ENCODE measurements around the gene TAF4.

Gene TAF4

GRCh38 chr20:62029296-62029695 is 36.4 kb downstream of the TAF4 start:
- H3K9me3 ChIP-seq (ENCODE audit: insufficient read depth, low read length): no peaks in the 10 kb centered on the region
- H3K36me3 ChIP-seq (ENCODE audit: insufficient read depth, insufficient read length, low read length): no peaks in the 10 kb centered on the region
- TF ChIP-seq ZNF274 (IDR thresholded peaks at IDR 0.05; ENCODE audit: low read depth, low read length): no peak
- no peak for TF ChIP-seq SUZ12 (IDR thresholded peaks at IDR 0.05; ENCODE audit: extremely low read depth, insufficient read depth, insufficient read length)
- no peak for TF ChIP-seq YY1 (IDR thresholded peaks at IDR 0.05; ENCODE audit: insufficient read depth, insufficient read length)
- no peak overlapping the region for H3K4me3 ChIP-seq (ENCODE audit: insufficient read length, low read depth)
- H3K4me1 ChIP-seq (ENCODE audit: insufficient read depth, insufficient read length): peaks cover 30% of the 10 kb centered on the region
- H3K9ac ChIP-seq (ENCODE audit: insufficient read length, low read depth): no peak overlapping the region
- H3K27me3 ChIP-seq (ENCODE audit: insufficient read depth, insufficient read length): no peaks in the 10 kb centered on the region
- DNase-seq (ENCODE audit: low read depth, low spot score): no peak

- no peak for DNase-seq (ENCODE audit: low read depth, low spot score)
- Histone ChIP-seq H3K27me3 (ENCODE audit: insufficient read depth, insufficient read length) (no peaks in the 10 kb centered on the region), H3K36me3 (ENCODE audit: insufficient read depth, insufficient read length, low read length) (no peaks in the 10 kb centered on the region), H3K9ac (ENCODE audit: insufficient read length, low read depth) (no peak overlapping the region), H3K4me1 (ENCODE audit: insufficient read depth, insufficient read length) (peaks cover 30% of the 10 kb centered on the region), H3K9me3 (ENCODE audit: insufficient read depth, low read length) (no peaks in the 10 kb centered on the region), H3K4me3 (ENCODE audit: insufficient read length, low read depth) (no peak overlapping the region)
- no peak for TF ChIP-seq ZNF274 (IDR thresholded peaks at IDR 0.05; ENCODE audit: low read depth, low read length)
- TF ChIP-seq SUZ12 (IDR thresholded peaks at IDR 0.05; ENCODE audit: extremely low read depth, insufficient read depth, insufficient read length): no peak
- no peak for TF ChIP-seq YY1 (IDR thresholded peaks at IDR 0.05; ENCODE audit: insufficient read depth, insufficient read length)
These were observed 37.3 kb downstream of the TAF4 start for GRCh38 chr20:62028384-62028783.

- Histone ChIP-seq H3K9me3 (ENCODE audit: insufficient read depth, low read length) (no peaks in the 10 kb centered on the region), H3K36me3 (ENCODE audit: insufficient read depth, insufficient read length, low read length) (no peaks in the 10 kb centered on the region), H3K4me1 (ENCODE audit: insufficient read depth, insufficient read length) (peaks cover 28% of the 10 kb centered on the region), H3K4me3 (ENCODE audit: insufficient read length, low read depth) (no peak overlapping the region), H3K27me3 (ENCODE audit: insufficient read depth, insufficient read length) (no peaks in the 10 kb centered on the region), H3K9ac (ENCODE audit: insufficient read length, low read depth) (no peak overlapping the region)
- TF ChIP-seq ZNF274 (IDR thresholded peaks at IDR 0.05; ENCODE audit: low read depth, low read length): no peak
- no peak for TF ChIP-seq SUZ12 (IDR thresholded peaks at IDR 0.05; ENCODE audit: extremely low read depth, insufficient read depth, insufficient read length)
- TF ChIP-seq YY1 (IDR thresholded peaks at IDR 0.05; ENCODE audit: insufficient read depth, insufficient read length): no peak
- DNase-seq (ENCODE audit: low read depth, low spot score): no peak
These were observed 37.9 kb downstream of the TAF4 start for GRCh38 chr20:62027698-62028321.

- DNase-seq (ENCODE audit: low read depth, low spot score): no peak
- no peak overlapping the region for H3K9ac ChIP-seq (ENCODE audit: insufficient read length, low read depth)
- TF ChIP-seq SUZ12 (IDR thresholded peaks at IDR 0.05; ENCODE audit: extremely low read depth, insufficient read depth, insufficient read length): no peak
- no peak for TF ChIP-seq ZNF274 (IDR thresholded peaks at IDR 0.05; ENCODE audit: low read depth, low read length)
- no peak for TF ChIP-seq YY1 (IDR thresholded peaks at IDR 0.05; ENCODE audit: insufficient read depth, insufficient read length)
These were observed 38.6 kb downstream of the TAF4 start for GRCh38 chr20:62027116-62027515.

GRCh38 chr20:62026564-62026856 is 39.2 kb downstream of the TAF4 start:
- H3K9ac ChIP-seq (ENCODE audit: insufficient read length, low read depth): peak overlapping the region; percentile 6

More at GRCh38 chr20:62027116-62027515, 38.6 kb downstream of the TAF4 start:
- no peaks in the 10 kb centered on the region for H3K36me3 ChIP-seq (ENCODE audit: insufficient read depth, insufficient read length, low read length)
- peaks cover 29% of the 10 kb centered on the region for H3K4me1 ChIP-seq (ENCODE audit: insufficient read depth, insufficient read length)
- H3K4me3 ChIP-seq (ENCODE audit: insufficient read length, low read depth): no peak overlapping the region
- no peaks in the 10 kb centered on the region for H3K27me3 ChIP-seq (ENCODE audit: insufficient read depth, insufficient read length)
- H3K9me3 ChIP-seq (ENCODE audit: insufficient read depth, low read length): no peaks in the 10 kb centered on the region

GRCh38 chr20:62025832-62026563 is 39.7 kb downstream of the TAF4 start:
- Histone ChIP-seq H3K9me3 (ENCODE audit: insufficient read depth, low read length) (no peaks in the 10 kb centered on the region), H3K9ac (ENCODE audit: insufficient read length, low read depth) (peak overlapping the region; percentile 23), H3K27me3 (ENCODE audit: insufficient read depth, insufficient read length) (no peaks in the 10 kb centered on the region), H3K4me1 (ENCODE audit: insufficient read depth, insufficient read length) (peaks cover 32% of the 10 kb centered on the region), H3K36me3 (ENCODE audit: insufficient read depth, insufficient read length, low read length) (no peaks in the 10 kb centered on the region), H3K4me3 (ENCODE audit: insufficient read length, low read depth) (no peak overlapping the region)
- DNase-seq (ENCODE audit: low read depth, low spot score): no peak
- TF ChIP-seq ZNF274 (IDR thresholded peaks at IDR 0.05; ENCODE audit: low read depth, low read length) (no peak), YY1 (IDR thresholded peaks at IDR 0.05; ENCODE audit: insufficient read depth, insufficient read length) (no peak), SUZ12 (IDR thresholded peaks at IDR 0.05; ENCODE audit: extremely low read depth, insufficient read depth, insufficient read length) (no peak)

More at GRCh38 chr20:62026564-62026856, 39.2 kb downstream of the TAF4 start:
- Histone ChIP-seq H3K4me1 (ENCODE audit: insufficient read depth, insufficient read length) (peaks cover 27% of the 10 kb centered on the region), H3K27me3 (ENCODE audit: insufficient read depth, insufficient read length) (no peaks in the 10 kb centered on the region), H3K36me3 (ENCODE audit: insufficient read depth, insufficient read length, low read length) (no peaks in the 10 kb centered on the region), H3K4me3 (ENCODE audit: insufficient read length, low read depth) (no peak overlapping the region), H3K9me3 (ENCODE audit: insufficient read depth, low read length) (no peaks in the 10 kb centered on the region)
- no peak for DNase-seq (ENCODE audit: low read depth, low spot score)
- no peak for TF ChIP-seq ZNF274 (IDR thresholded peaks at IDR 0.05; ENCODE audit: low read depth, low read length)
- TF ChIP-seq YY1 (IDR thresholded peaks at IDR 0.05; ENCODE audit: insufficient read depth, insufficient read length): no peak
- TF ChIP-seq SUZ12 (IDR thresholded peaks at IDR 0.05; ENCODE audit: extremely low read depth, insufficient read depth, insufficient read length): no peak

- no peak overlapping the region for H3K4me3 ChIP-seq (ENCODE audit: insufficient read length, low read depth)
- no peak for DNase-seq (ENCODE audit: low read depth, low spot score)
- H3K4me1 ChIP-seq (ENCODE audit: insufficient read depth, insufficient read length): peaks cover 32% of the 10 kb centered on the region
These were observed 40.3 kb downstream of the TAF4 start for GRCh38 chr20:62025394-62025793.

More at GRCh38 chr20:62025394-62025793, 40.3 kb downstream of the TAF4 start:
- H3K36me3 ChIP-seq (ENCODE audit: insufficient read depth, insufficient read length, low read length): no peaks in the 10 kb centered on the region
- TF ChIP-seq ZNF274 (IDR thresholded peaks at IDR 0.05; ENCODE audit: low read depth, low read length): no peak
- TF ChIP-seq SUZ12 (IDR thresholded peaks at IDR 0.05; ENCODE audit: extremely low read depth, insufficient read depth, insufficient read length): no peak
- no peak for TF ChIP-seq YY1 (IDR thresholded peaks at IDR 0.05; ENCODE audit: insufficient read depth, insufficient read length)
- no peaks in the 10 kb centered on the region for H3K27me3 ChIP-seq (ENCODE audit: insufficient read depth, insufficient read length)
- no peaks in the 10 kb centered on the region for H3K9me3 ChIP-seq (ENCODE audit: insufficient read depth, low read length)
- H3K9ac ChIP-seq (ENCODE audit: insufficient read length, low read depth): no peak overlapping the region

Data from NT2/D1 (cell line).